Esophagus (tissue), 2 donors: ENCODE measurements around the gene SMC6. TPM values are rescaled to one million over a fixed set of nuclear protein-coding genes. Genes with fewer than 3 reads are reported as not detected.

Source experiments
- H3K27ac ChIP-seq, 2 donors: one replicate each; pipeline ENCODE4 v1.5.1; 2013; ENCODE audit warnings: low read depth in 2 of 2, mild to moderate bottlenecking in 2 of 2, inconsistent platforms in 1 of 2, low read length in 1 of 2, moderate library complexity in 1 of 2
- H3K27me3 ChIP-seq, 2 donors: one replicate each; pipeline ENCODE4 v1.6.1; 2013; ENCODE audit warnings: low read length in 2 of 2, control low read depth in 1 of 2, mild to moderate bottlenecking in 1 of 2; ENCODE audit not compliant: insufficient read depth in 2 of 2, control insufficient read depth in 1 of 2
- H3K36me3 ChIP-seq, 2 donors: one replicate each; pipeline ENCODE4 v1.6.1; 2013; ENCODE audit warnings: low read length in 1 of 2; ENCODE audit not compliant: control insufficient read depth in 2 of 2, insufficient read depth in 2 of 2
- H3K4me1 ChIP-seq, 2 donors: one replicate each; pipeline ENCODE4 v1.6.1; 2013; ENCODE audit warnings: low read length in 1 of 2; ENCODE audit not compliant: control insufficient read depth in 2 of 2, insufficient read depth in 2 of 2
- H3K4me3 ChIP-seq, 2 donors: one replicate each; pipeline ENCODE4 v1.5.1; 2013; ENCODE audit warnings: low read length in 2 of 2, mild to moderate bottlenecking in 2 of 2, low read depth in 1 of 2, moderate library complexity in 1 of 2
- H3K9me3 ChIP-seq, 2 donors: one replicate each; pipeline ENCODE4 v1.6.1; 2013; ENCODE audit warnings: mild to moderate bottlenecking in 2 of 2, low read depth in 1 of 2, low read length in 1 of 2, moderate library complexity in 1 of 2; ENCODE audit not compliant: control insufficient read depth in 2 of 2, insufficient read depth in 1 of 2
- WGBS, 2 donors: extraction: QIAGEN DNeasy Blood & Tissue Kit; methylation state at CpG; one replicate each; pipeline ENCODE4 v1.1.7; 2013; 5-methylcytosine and 5-hydroxymethylcytosine counted together
- polyA plus RNA-seq, 2 donors: library from polyadenylated mRNA; stranded (reverse); fragments of 200-250 nt; gene quantifications; one replicate each; pipeline ENCODE4 v1.2.3, GENCODE V29; 2013
- donor health status: healthy with polysubstance abuse.
- donor health status: Bipolar disorder and iron deficiency.

Gene SMC6
- polyA plus RNA-seq, 2 donors, result 9.2 to 12.3 TPM

- Histone ChIP-seq H3K36me3 (peaks cover 3 to 5% of the 10 kb centered on the region in 2 donors), H3K27ac (no peak overlapping the region), H3K9me3 (no peaks in the 10 kb centered on the region), H3K4me1 (no peaks in the 10 kb centered on the region), H3K27me3 (no peaks in the 10 kb centered on the region), H3K4me3 (no peak overlapping the region)
- WGBS, 2 donors, result 73 to 76% methylated on average over 4 of the region's 4 CpGs
These were observed 33.8 kb downstream of the SMC6 start for GRCh38 chr2:17719562-17720371.

GRCh38 chr2:17718689-17719088 lies 34.9 kb downstream of the SMC6 start:
- Histone ChIP-seq H3K36me3 (peaks cover 3 to 6% of the 10 kb centered on the region in 2 donors), H3K27me3 (no peaks in the 10 kb centered on the region), H3K4me3 (no peak overlapping the region), H3K9me3 (no peaks in the 10 kb centered on the region), H3K27ac (no peak overlapping the region), H3K4me1 (no peaks in the 10 kb centered on the region)
- 87 to 90% methylated on average over 5 of the region's 5 CpGs for WGBS, 2 donors

GRCh38 chr2:17717666-17718065 lies 35.9 kb downstream of the SMC6 start:
- WGBS, 2 donors, result 92 to 97% methylated on average over 4 of the region's 4 CpGs
- Histone ChIP-seq H3K9me3 (no peaks in the 10 kb centered on the region), H3K27me3 (no peaks in the 10 kb centered on the region), H3K27ac (no peak overlapping the region), H3K4me1 (no peaks in the 10 kb centered on the region), H3K4me3 (no peak overlapping the region), H3K36me3 (peaks cover 3 to 9% of the 10 kb centered on the region in 2 donors)

GRCh38 chr2:17713291-17713690 lies 40.3 kb downstream of the SMC6 start:
- H3K4me3 ChIP-seq, result no peak overlapping the region
- peaks cover 7 to 9% of the 10 kb centered on the region in 2 donors for H3K36me3 ChIP-seq
- H3K9me3 ChIP-seq, result no peaks in the 10 kb centered on the region
- H3K27me3 ChIP-seq, result no peaks in the 10 kb centered on the region
- no peaks in the 10 kb centered on the region for H3K4me1 ChIP-seq
- 88 to 92% methylated on average over 1 of the region's 1 CpG for WGBS, 2 donors
- H3K27ac ChIP-seq, result no peak overlapping the region

- no peak overlapping the region for H3K4me3 ChIP-seq
- H3K4me1 ChIP-seq, result no peaks in the 10 kb centered on the region
- no peaks in the 10 kb centered on the region for H3K27me3 ChIP-seq
- WGBS, 2 donors, result 88 to 95% methylated on average over 9 of the region's 9 CpGs
- no peak overlapping the region for H3K27ac ChIP-seq
- H3K36me3 ChIP-seq, result peaks cover 7 to 9% of the 10 kb centered on the region in 2 donors
- H3K9me3 ChIP-seq, result no peaks in the 10 kb centered on the region
These were observed 42.9 kb downstream of the SMC6 start for GRCh38 chr2:17710547-17711248.

GRCh38 chr2:17709897-17710296 lies 43.7 kb downstream of the SMC6 start:
- H3K36me3 ChIP-seq, result peaks cover 9% of the 10 kb centered on the region in 2 donors
- no peak overlapping the region for H3K4me3 ChIP-seq
- no peak overlapping the region for H3K27ac ChIP-seq
- WGBS, 2 donors, result 84 to 96% methylated on average over 2 of the region's 2 CpGs
- H3K27me3 ChIP-seq, result no peaks in the 10 kb centered on the region
- no peaks in the 10 kb centered on the region for H3K9me3 ChIP-seq
- H3K4me1 ChIP-seq, result no peaks in the 10 kb centered on the region

- no peak overlapping the region for H3K27ac ChIP-seq
- no peak overlapping the region for H3K4me3 ChIP-seq
- H3K36me3 ChIP-seq, result peaks cover 7 to 9% of the 10 kb centered on the region in 2 donors
- H3K9me3 ChIP-seq, result no peaks in the 10 kb centered on the region
- no peaks in the 10 kb centered on the region for H3K27me3 ChIP-seq
- H3K4me1 ChIP-seq, result no peaks in the 10 kb centered on the region
- WGBS, 2 donors, result 95 to 98% methylated on average over 1 of the region's 1 CpG
These were observed 45.1 kb downstream of the SMC6 start for GRCh38 chr2:17708501-17708900.

GRCh38 chr2:17706845-17707244 lies 46.8 kb downstream of the SMC6 start:
- no peak overlapping the region for H3K27ac ChIP-seq
- H3K27me3 ChIP-seq, result no peaks in the 10 kb centered on the region
- no peaks in the 10 kb centered on the region for H3K9me3 ChIP-seq
- H3K4me3 ChIP-seq, result no peak overlapping the region
- peaks cover 4 to 9% of the 10 kb centered on the region in 2 donors for H3K36me3 ChIP-seq
- WGBS, 2 donors, result 88 to 90% methylated on average over 4 of the region's 4 CpGs
- no peaks in the 10 kb centered on the region for H3K4me1 ChIP-seq

GRCh38 chr2:17690776-17691175 lies 62.8 kb downstream of the SMC6 start:
- H3K27me3 ChIP-seq, result no peaks in the 10 kb centered on the region
- WGBS, 2 donors, result 97 to 98% methylated on average over 7 of the region's 7 CpGs
- no peak overlapping the region for H3K4me3 ChIP-seq
- H3K36me3 ChIP-seq, result peaks cover 0 to 1% of the 10 kb centered on the region in 2 donors
- H3K9me3 ChIP-seq, result no peaks in the 10 kb centered on the region
- no peaks in the 10 kb centered on the region for H3K4me1 ChIP-seq
- no peak overlapping the region for H3K27ac ChIP-seq
